HG03432 (cell line): ENCODE data around the gene SBF2.
"Not testable (repeated sequence)": the region's sequence is repeated elsewhere in the genome, so short reads cannot be mapped to it uniquely, and the experiment has no call there.

Source experiments
- ATAC-seq: cut with Tn5 transposase; IDR thresholded peaks from one replicate; pipeline ENCODE4 v1.9.1; 2021; ENCODE audit warnings: mild to moderate bottlenecking, moderate library complexity; ENCODE audit not compliant: unreplicated experiment

SBF2 gene

GRCh38 chr11:10205928-10206327 lies 88.1 kb downstream of the SBF2 start:
- ATAC-seq, result no peak

- no peak for ATAC-seq
Observed at GRCh38 chr11:10204021-10204420, 90.0 kb downstream of the SBF2 start.

- ATAC-seq, result no peak
Observed at GRCh38 chr11:10201343-10201742, 92.7 kb downstream of the SBF2 start.

GRCh38 chr11:10197091-10197490 lies 96.9 kb downstream of the SBF2 start:
- no peak for ATAC-seq

- ATAC-seq, result no peak
Observed at GRCh38 chr11:10192036-10192435, 102.0 kb downstream of the SBF2 start.

- no peak for ATAC-seq
Observed at GRCh38 chr11:10181811-10182210, 112.2 kb downstream of the SBF2 start.

GRCh38 chr11:10164621-10165020 lies 129.4 kb downstream of the SBF2 start:
- ATAC-seq, result no peak

GRCh38 chr11:10162222-10162621 lies 131.8 kb downstream of the SBF2 start:
- no peak for ATAC-seq

GRCh38 chr11:10160350-10160749 lies 133.7 kb downstream of the SBF2 start:
- no peak for ATAC-seq

GRCh38 chr11:10158461-10158860 lies 135.6 kb downstream of the SBF2 start:
- no peak for ATAC-seq

GRCh38 chr11:10155793-10156490 lies 138.1 kb downstream of the SBF2 start:
- ATAC-seq, result no peak

GRCh38 chr11:10150800-10151199 lies 143.2 kb downstream of the SBF2 start:
- ATAC-seq, result no peak

GRCh38 chr11:10149553-10149952 lies 144.5 kb downstream of the SBF2 start:
- ATAC-seq, result no peak

GRCh38 chr11:10147195-10147594 lies 146.8 kb downstream of the SBF2 start:
- ATAC-seq, result no peak

GRCh38 chr11:10144954-10145353 lies 149.1 kb downstream of the SBF2 start:
- ATAC-seq, result no peak

- no peak for ATAC-seq
Observed at GRCh38 chr11:10139656-10140055, 154.4 kb downstream of the SBF2 start.

- no peak for ATAC-seq
Observed at GRCh38 chr11:10139143-10139542, 154.9 kb downstream of the SBF2 start.

GRCh38 chr11:10134975-10135481 lies 159.0 kb downstream of the SBF2 start:
- ATAC-seq, result no peak

GRCh38 chr11:10134226-10134625 lies 159.8 kb downstream of the SBF2 start:
- ATAC-seq, result not testable (repeated sequence)

- ATAC-seq, result not testable (repeated sequence)
Observed at GRCh38 chr11:10133251-10133650, 160.8 kb downstream of the SBF2 start.

- no peak for ATAC-seq
Observed at GRCh38 chr11:10130875-10131274, 163.1 kb downstream of the SBF2 start.

- ATAC-seq, result not testable (repeated sequence)
Observed at GRCh38 chr11:10129184-10129583, 164.8 kb downstream of the SBF2 start.
